Amniotic stem cell (primary cell): ENCODE results near the gene CALY.
"Not testable (repeated sequence)": the region's sequence is repeated elsewhere in the genome, so short reads cannot be mapped to it uniquely, and the experiment has no call there.

Experiments used
- DNase-seq: peaks from one replicate; lab custom pipeline; 2025; lab: John Stamatoyannopoulos, UW

The CALY gene

GRCh38 chr10:133336577-133337369 is at the start of gene CALY:
Gene CALY, minus strand, starts transcription at chr10:133336896. Its CDS starts 7,907 bp downstream, at chr10:133328989.
- DNase-seq = no peak

- DNase-seq = no peak
These were observed 48.5 kb upstream of the CALY start for GRCh38 chr10:133385214-133385613.

- no peak for DNase-seq
These were observed 47.4 kb upstream of the CALY start for GRCh38 chr10:133384071-133384470.

GRCh38 chr10:133383551-133383950 is 46.9 kb upstream of the CALY start:
- no peak for DNase-seq

GRCh38 chr10:133381036-133381435 is 44.3 kb upstream of the CALY start:
- DNase-seq = no peak

GRCh38 chr10:133379801-133380666 is 43.3 kb upstream of the CALY start:
- DNase-seq = no peak

GRCh38 chr10:133379152-133379800 is 42.6 kb upstream of the CALY start, which contains the start of gene PAOX:
Gene PAOX, plus strand, starts transcription at chr10:133379262. Its CDS starts 55 bp downstream, at chr10:133379317.
- DNase-seq = no peak

- no peak for DNase-seq
These were observed 41.8 kb upstream of the CALY start for GRCh38 chr10:133378251-133379096.

GRCh38 chr10:133377818-133378250 is 41.1 kb upstream of the CALY start:
- DNase-seq = no peak

GRCh38 chr10:133377025-133377817 is 40.5 kb upstream of the CALY start:
- no peak for DNase-seq

GRCh38 chr10:133376183-133376582 is 39.5 kb upstream of the CALY start:
- not testable (repeated sequence) for DNase-seq

GRCh38 chr10:133375357-133376115 is 38.8 kb upstream of the CALY start:
- no peak for DNase-seq

GRCh38 chr10:133373174-133374090 is 36.7 kb upstream of the CALY start, which contains the start of gene ECHS1:
Gene ECHS1, minus strand, starts transcription at chr10:133373354. Its CDS starts 21 bp downstream, at chr10:133373333.
- peak; percentile 86 for DNase-seq

GRCh38 chr10:133372507-133372906 is 35.8 kb upstream of the CALY start:
- no peak for DNase-seq

GRCh38 chr10:133370030-133370786 is 33.5 kb upstream of the CALY start:
- no peak for DNase-seq

- DNase-seq = no peak
These were observed 31.5 kb upstream of the CALY start for GRCh38 chr10:133368153-133368552.

- not testable (repeated sequence) for DNase-seq
These were observed 30.8 kb upstream of the CALY start for GRCh38 chr10:133367461-133367860.

GRCh38 chr10:133366751-133367150 is 30.1 kb upstream of the CALY start:
- no peak for DNase-seq
